Thoracic aorta (tissue), 2 donors: Measurements from ENCODE around the gene EPS8. TPM values are rescaled to one million over a fixed set of nuclear protein-coding genes. Genes with fewer than 3 reads are reported as not detected.
A peak's percentile ranks its signal among the peaks of the same experiment; 100 is the strongest.

Source experiments
- ATAC-seq: fragments of 150-250 bp; one replicate; pipeline ENCODE4 v1.8.0; 2017; ENCODE audit warnings: low read depth; ENCODE audit not compliant: insufficient number of reproducible peaks, low FRiP score
- DNase-seq: peaks from one replicate; pipeline ENCODE4 v3.0.0-alpha.2; 2020; ENCODE audit warnings: low spot score
- H3K27ac ChIP-seq, 2 donors: fragments of 200-600 bp; sonication (generic); 1 replicate in 1 of 2; 2 replicates in 1 of 2; pipeline ENCODE4 v1.5.1; 2016; ENCODE audit warnings: mild to moderate bottlenecking in 2 of 2, moderate library complexity in 2 of 2
- H3K27me3 ChIP-seq: fragments of 200-600 bp; sonication (generic); replicated peaks from 2 replicates; pipeline ENCODE4 v1.6.0; 2016; ENCODE audit warnings: mild to moderate bottlenecking; ENCODE audit not compliant: insufficient read depth
- H3K36me3 ChIP-seq: fragments of 200-600 bp; sonication (generic); one replicate; pipeline ENCODE4 v1.5.1; 2016
- H3K4me1 ChIP-seq, 2 donors: fragments of 200-600 bp; sonication (generic); 1 replicate in 1 of 2; 2 replicates in 1 of 2; pipeline versions ENCODE4 v1.5.1 to v1.6.0; 2016; ENCODE audit warnings: low read depth in 2 of 2, mild to moderate bottlenecking in 1 of 2; ENCODE audit not compliant: control insufficient read depth in 1 of 2
- H3K4me3 ChIP-seq: fragments of 200-600 bp; sonication (generic); 2 replicates; pipeline ENCODE4 v1.5.1; 2016; ENCODE audit warnings: mild to moderate bottlenecking
- H3K9me3 ChIP-seq: fragments of 200-600 bp; sonication (generic); 2 replicates; pipeline ENCODE4 v1.5.1; 2016
- total RNA-seq, 2 donors: library from RNA; depleted of rRNA; stranded (reverse); fragments of >200 nt; gene quantifications; one replicate each; pipeline versions ENCODE4 v1.1.0 to v1.2.3, GENCODE V29; 2016
- TF ChIP-seq, protein P1 (sequence below): fragments of 200-600 bp; sonication (generic); IDR thresholded peaks from one replicate; pipeline ENCODE4 v1.5.1; 2019; ENCODE audit warnings: antibody characterized with exemption

EPS8 gene
- total RNA-seq, 2 donors from 2014 or later, result 139 to 188 TPM

- Histone ChIP-seq H3K27me3 (no peaks in the 10 kb centered on the region), H3K4me3 (no peak overlapping the region), H3K27ac (peak overlapping the region in 1 of 2 donors; percentile 62), H3K9me3 (no peaks in the 10 kb centered on the region), H3K4me1 (peaks cover 44 to 55% of the 10 kb centered on the region in 2 donors), H3K36me3 (no peaks in the 10 kb centered on the region)
- no peak for ATAC-seq
- TF ChIP-seq, protein P1, sequence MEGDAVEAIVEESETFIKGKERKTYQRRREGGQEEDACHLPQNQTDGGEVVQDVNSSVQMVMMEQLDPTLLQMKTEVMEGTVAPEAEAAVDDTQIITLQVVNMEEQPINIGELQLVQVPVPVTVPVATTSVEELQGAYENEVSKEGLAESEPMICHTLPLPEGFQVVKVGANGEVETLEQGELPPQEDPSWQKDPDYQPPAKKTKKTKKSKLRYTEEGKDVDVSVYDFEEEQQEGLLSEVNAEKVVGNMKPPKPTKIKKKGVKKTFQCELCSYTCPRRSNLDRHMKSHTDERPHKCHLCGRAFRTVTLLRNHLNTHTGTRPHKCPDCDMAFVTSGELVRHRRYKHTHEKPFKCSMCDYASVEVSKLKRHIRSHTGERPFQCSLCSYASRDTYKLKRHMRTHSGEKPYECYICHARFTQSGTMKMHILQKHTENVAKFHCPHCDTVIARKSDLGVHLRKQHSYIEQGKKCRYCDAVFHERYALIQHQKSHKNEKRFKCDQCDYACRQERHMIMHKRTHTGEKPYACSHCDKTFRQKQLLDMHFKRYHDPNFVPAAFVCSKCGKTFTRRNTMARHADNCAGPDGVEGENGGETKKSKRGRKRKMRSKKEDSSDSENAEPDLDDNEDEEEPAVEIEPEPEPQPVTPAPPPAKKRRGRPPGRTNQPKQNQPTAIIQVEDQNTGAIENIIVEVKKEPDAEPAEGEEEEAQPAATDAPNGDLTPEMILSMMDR, result no peak
- no peak for DNase-seq
Measured at GRCh38 chr12:15726878-15727150, 62.4 kb downstream of the EPS8 start.

DNA sequence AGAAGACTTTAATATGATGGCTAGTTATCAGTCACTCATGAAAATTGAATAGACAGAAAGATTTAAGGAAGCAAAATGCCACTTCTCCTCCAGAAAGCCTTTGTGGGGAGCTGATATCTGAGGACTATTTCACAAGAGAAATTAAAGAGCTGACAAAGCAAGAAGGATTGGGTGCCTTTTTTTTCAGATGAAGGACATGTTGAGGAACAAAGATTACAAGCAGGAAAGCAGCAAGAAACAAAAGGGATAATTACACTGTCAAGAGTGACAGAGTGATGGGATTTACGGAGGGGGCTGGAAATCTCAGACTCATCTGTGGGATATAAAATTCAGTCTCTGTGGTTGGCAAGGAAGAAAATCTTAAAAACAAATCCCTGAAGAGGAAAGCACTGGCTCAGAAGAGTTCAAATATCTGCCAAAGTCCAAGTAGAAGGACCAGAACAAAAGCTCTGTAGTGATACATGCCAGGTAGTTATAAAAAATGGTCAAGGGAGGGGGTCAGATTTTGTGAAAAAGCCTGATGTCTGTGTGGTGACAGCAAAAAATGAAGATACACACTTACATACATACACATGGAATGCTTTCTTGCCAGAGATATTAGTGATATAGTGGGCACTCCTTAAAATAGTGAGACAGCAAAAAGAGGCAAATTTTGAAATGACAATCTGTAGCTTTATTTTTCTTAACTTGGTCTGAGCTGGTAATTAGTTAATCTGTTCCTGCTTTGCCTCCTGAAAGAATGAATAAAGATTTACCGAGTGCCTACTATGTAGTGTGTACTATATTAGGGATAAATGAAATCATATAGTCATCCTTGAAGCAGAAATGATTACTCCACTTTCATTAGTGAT is 62.9 kb downstream of the EPS8 start:
- H3K4me3 ChIP-seq, result peak overlapping the region; percentile 37
- TF ChIP-seq, protein P1, result no peak
- DNase-seq (no peak), ATAC-seq (no peak)
- H3K36me3 ChIP-seq, result no peaks in the 10 kb centered on the region
- H3K9me3 ChIP-seq, result no peaks in the 10 kb centered on the region
- peak overlapping the region; percentile 14 to 62 for H3K27ac ChIP-seq
- peaks cover 45 to 55% of the 10 kb centered on the region in 2 donors for H3K4me1 ChIP-seq
- H3K27me3 ChIP-seq, result no peaks in the 10 kb centered on the region

DNA sequence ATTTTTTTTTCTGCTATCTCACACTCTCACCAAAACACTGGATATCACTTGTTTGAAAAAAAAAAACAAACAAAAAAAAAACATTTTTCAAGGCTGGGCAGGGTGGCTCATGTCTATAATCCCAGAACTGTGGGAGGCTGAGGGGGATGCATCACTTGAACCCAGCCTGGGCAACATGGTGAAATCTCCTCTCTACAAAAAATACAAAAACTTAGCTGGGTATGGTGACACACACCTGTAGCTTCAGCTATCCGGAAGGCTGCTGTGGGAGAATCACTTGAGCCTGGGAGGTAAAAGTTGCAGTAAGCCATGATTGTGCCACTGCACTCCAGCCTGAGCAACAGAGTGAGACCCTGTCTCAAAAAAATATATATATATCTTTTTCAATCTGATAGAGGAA is 66.2 kb downstream of the EPS8 start:
- no peak overlapping the region for H3K4me3 ChIP-seq
- H3K4me1 ChIP-seq, result peaks cover 64 to 73% of the 10 kb centered on the region in 2 donors
- ATAC-seq (no peak), DNase-seq (no peak)
- no peaks in the 10 kb centered on the region for H3K9me3 ChIP-seq
- no peaks in the 10 kb centered on the region for H3K27me3 ChIP-seq
- TF ChIP-seq, protein P1, result no peak
- H3K27ac ChIP-seq, result no peak overlapping the region
- H3K36me3 ChIP-seq, result no peaks in the 10 kb centered on the region

GRCh38 chr12:15721316-15722115 is 67.7 kb downstream of the EPS8 start:
- TF ChIP-seq, protein P1, result no peak
- no peak for DNase-seq
- no peak for ATAC-seq
- Histone ChIP-seq H3K36me3 (no peaks in the 10 kb centered on the region), H3K4me3 (no peak overlapping the region), H3K27ac (peak overlapping the region; percentile 2 to 51), H3K4me1 (peaks cover 58 to 76% of the 10 kb centered on the region in 2 donors), H3K27me3 (no peaks in the 10 kb centered on the region), H3K9me3 (no peaks in the 10 kb centered on the region)

GRCh38 chr12:15720295-15720694 is 68.9 kb downstream of the EPS8 start:
- DNase-seq (no peak), ATAC-seq (no peak)
- Histone ChIP-seq H3K27ac (peak overlapping the region; percentile 2 to 44), H3K4me3 (no peak overlapping the region), H3K27me3 (no peaks in the 10 kb centered on the region), H3K4me1 (peaks cover 58 to 78% of the 10 kb centered on the region in 2 donors), H3K9me3 (no peaks in the 10 kb centered on the region), H3K36me3 (no peaks in the 10 kb centered on the region)
- TF ChIP-seq, protein P1, result no peak
